HepG2 (cell line): ENCODE data around the gene HNF1B. TPM values are rescaled to one million over a fixed set of nuclear protein-coding genes. Genes with fewer than 3 reads are reported as not detected.

Experiments
- CREM ChIP-seq, 2 experiments: sonication (generic) in 1 of 2; formaldehyde crosslinking in 1 of 2; IDR thresholded peaks; 2 replicates each; pipeline versions ENCODE4 v1.4.0 to v1.6.1; 2016 to 2020; ENCODE audit warnings: antibody characterized with exemption in 1 of 2, mild to moderate bottlenecking in 1 of 2, missing genetic modification reagents in 1 of 2
- HMG20A ChIP-seq: IDR thresholded peaks from 2 replicates; pipeline ENCODE4 v1.6.1; 2016; ENCODE audit warnings: borderline replicate concordance
- HMGXB4 ChIP-seq, 2 experiments: sonication (generic) in 1 of 2; formaldehyde crosslinking in 1 of 2; IDR thresholded peaks; 2 replicates each; pipeline versions ENCODE4 v1.4.0 to v1.6.1; 2018 to 2020; ENCODE audit warnings: missing genetic modification reagents in 2 of 2, borderline replicate concordance in 1 of 2, low read depth in 1 of 2, mild to moderate bottlenecking in 1 of 2, missing biosample characterization in 1 of 2
- HNF1B ChIP-seq: sonication (generic); formaldehyde crosslinking; IDR thresholded peaks from 2 replicates; pipeline ENCODE4 v1.5.1; 2020; ENCODE audit warnings: mild to moderate bottlenecking, moderate library complexity, missing genetic modification reagents
- KDM5B ChIP-seq: sonication (generic); formaldehyde crosslinking; IDR thresholded peaks from 2 replicates; pipeline ENCODE4 v1.4.0; 2020; ENCODE audit warnings: missing genetic modification reagents, mild to moderate bottlenecking, borderline replicate concordance
- NCOA2 ChIP-seq: sonication (generic); formaldehyde crosslinking; IDR thresholded peaks from 2 replicates; pipeline ENCODE4 v1.8.0; 2022; ENCODE audit warnings: inconsistent platforms
- PRDM10 ChIP-seq: sonication (generic); formaldehyde crosslinking; IDR thresholded peaks from 2 replicates; pipeline ENCODE4 v1.4.0; 2020; ENCODE audit warnings: low read depth, missing genetic modification reagents
- RERE ChIP-seq: IDR thresholded peaks from 2 replicates; pipeline ENCODE4 v1.6.1; 2016; ENCODE audit warnings: low read depth, missing genetic modification reagents, missing compliant biosample characterization
- RFXAP ChIP-seq: sonication (generic); formaldehyde crosslinking; IDR thresholded peaks from 2 replicates; pipeline ENCODE4 v1.4.0; 2020; ENCODE audit warnings: missing genetic modification reagents, borderline replicate concordance
- ZNF136 ChIP-seq: sonication (generic); formaldehyde crosslinking; IDR thresholded peaks from 2 replicates; pipeline ENCODE4 v1.8.1; 2022; ENCODE audit warnings: low read depth, mild to moderate bottlenecking, moderate library complexity, missing genetic modification reagents
- ZNF614 ChIP-seq: IDR thresholded peaks from 2 replicates; pipeline ENCODE4 v1.6.1; 2018; ENCODE audit warnings: missing biosample characterization, missing genetic modification reagents, inconsistent platforms, borderline replicate concordance
- ZNF839 ChIP-seq: sonication (generic); formaldehyde crosslinking; IDR thresholded peaks from 2 replicates; pipeline ENCODE4 v1.4.0; 2020; ENCODE audit warnings: missing genetic modification reagents, mild to moderate bottlenecking, borderline replicate concordance
- ZSCAN20 ChIP-seq: sonication (generic); formaldehyde crosslinking; IDR thresholded peaks from 2 replicates; pipeline ENCODE4 v1.4.0; 2020; ENCODE audit warnings: missing genetic modification reagents, mild to moderate bottlenecking, borderline replicate concordance
- ZSCAN9 ChIP-seq: IDR thresholded peaks from 2 replicates; pipeline ENCODE4 v1.6.1; 2016; ENCODE audit warnings: borderline replicate concordance
- polyA plus RNA-seq, 8 experiments: library from polyadenylated mRNA; depleted of rRNA in 3 of 8; stranded (reverse) in 7 of 8; unstranded in 1 of 8; fragments of >200 nt; fragmentation: Illumina TruSeq in 4 of 8; extraction: Trizol in 4 of 8; gene quantifications; 2 replicates each; pipeline versions ENCODE4 v1.2.1 to v1.2.3, GENCODE V29; 2011 to 2016; ENCODE audit warnings: low read depth in 4 of 8, missing spikeins in 1 of 8, mixed read lengths in 1 of 8; ENCODE audit not compliant: insufficient read depth in 1 of 8
- total RNA-seq, 5 experiments: library from RNA; depleted of rRNA; stranded (reverse); fragments of >200 nt; fragmentation: Illumina TruSeq; extraction: Trizol; gene quantifications; 2 replicates each; pipeline ENCODE4 v1.2.3, GENCODE V29; 2016; ENCODE audit warnings: low read depth in 1 of 5

Gene HNF1B
- total and polyA plus RNA-seq, 2 of the 13 experiments (the other 11 are each of a cell fraction or from before 2014, with no cell fraction given), result 1.9 to 5.3 TPM

- TF ChIP-seq NCOA2 (CRISPR knock-in tag), result peak; percentile 77
- TF ChIP-seq KDM5B (CRISPR knock-in tag), result no peak
- peak; percentile 72 for TF ChIP-seq HMG20A (CRISPR knock-in tag)
- no peak for TF ChIP-seq ZNF839 (CRISPR knock-in tag)
- peak; percentile 54; the same call in 1 of the 2 replicates for TF ChIP-seq RFXAP
- TF ChIP-seq ZNF614 (CRISPR knock-in tag), result peak; percentile 74; the same call in 1 of the 2 replicates
- 0 out of 2 replicates have a peak, but pooled peaks have one; percentile 73 for TF ChIP-seq ZNF136 (CRISPR knock-in tag)
- peak; percentile 95 for TF ChIP-seq PRDM10 (CRISPR knock-in tag)
- no peak for TF ChIP-seq HMGXB4 (CRISPR knock-in tag; IDR thresholded peaks at IDR 0.05; ENCODE audit: borderline replicate concordance in 1 of 2, low read depth in 1 of 2)
- 0 out of 2 replicates have a peak, but pooled peaks have one; percentile 47 for TF ChIP-seq ZSCAN20 (CRISPR knock-in tag)
- TF ChIP-seq ZSCAN9, result no peak; the same call in 1 of the 2 replicates
- TF ChIP-seq HNF1B (CRISPR knock-in tag), result peak; percentile 32; the same call in 1 of the 2 replicates
- peak; percentile 70 for TF ChIP-seq CREM (IDR thresholded peaks at IDR 0.05)
- no peak for TF ChIP-seq CREM (CRISPR knock-in tag; IDR thresholded peaks at IDR 0.05)
- TF ChIP-seq RERE (CRISPR knock-in tag), result peak; percentile 18; the same call in 1 of the 2 replicates
These were observed 68.5 kb downstream of the HNF1B start (continued) for GRCh38 chr17:37676115-37676925.
